HG02610 (cell line): ENCODE results near the gene CHST10.
"Not testable (repeated sequence)": the region's sequence is repeated elsewhere in the genome, so short reads cannot be mapped to it uniquely, and the experiment has no call there.

Source experiments
- ATAC-seq: cut with Tn5 transposase; IDR thresholded peaks from one replicate; pipeline ENCODE4 v1.9.1; 2021; ENCODE audit warnings: mild to moderate bottlenecking, moderate library complexity; ENCODE audit not compliant: unreplicated experiment

CHST10 gene

GRCh38 chr2:100416935-100417710, at the start of gene CHST10:
Gene CHST10, minus strand, starts transcription at chr2:100417668. Its CDS starts 10,993 bp downstream, at chr2:100406675.
- peak; percentile 95 for ATAC-seq

- no peak for ATAC-seq
Measured at GRCh38 chr2:100460904-100461530, 43.5 kb upstream of the CHST10 start.

- ATAC-seq = not testable (repeated sequence)
Measured at GRCh38 chr2:100456357-100456756, 38.9 kb upstream of the CHST10 start.

- ATAC-seq = no peak
Measured at GRCh38 chr2:100453853-100454252, 36.4 kb upstream of the CHST10 start.

GRCh38 chr2:100451734-100452133, 34.3 kb upstream of the CHST10 start:
- ATAC-seq = no peak

GRCh38 chr2:100451092-100451491, 33.6 kb upstream of the CHST10 start:
- no peak for ATAC-seq

GRCh38 chr2:100446696-100447095, 29.2 kb upstream of the CHST10 start:
- no peak for ATAC-seq

GRCh38 chr2:100437751-100438150, 20.3 kb upstream of the CHST10 start:
- ATAC-seq = no peak

GRCh38 chr2:100429726-100430125, 12.3 kb upstream of the CHST10 start:
- no peak for ATAC-seq

- no peak for ATAC-seq
Measured at GRCh38 chr2:100427627-100428258, 10.3 kb upstream of the CHST10 start.

- ATAC-seq = no peak
Measured at GRCh38 chr2:100427111-100427510, 9.6 kb upstream of the CHST10 start.

GRCh38 chr2:100426384-100426720, 8.9 kb upstream of the CHST10 start:
- no peak for ATAC-seq

- no peak for ATAC-seq
Measured at GRCh38 chr2:100425573-100426383, 8.3 kb upstream of the CHST10 start.

GRCh38 chr2:100425107-100425506, 7.6 kb upstream of the CHST10 start:
- no peak for ATAC-seq

GRCh38 chr2:100424277-100424875, 6.9 kb upstream of the CHST10 start:
- no peak for ATAC-seq

- ATAC-seq = no peak
Measured at GRCh38 chr2:100423631-100424030, 6.2 kb upstream of the CHST10 start.

GRCh38 chr2:100422320-100423055, 5.0 kb upstream of the CHST10 start:
- no peak for ATAC-seq

GRCh38 chr2:100419915-100420314, 2.4 kb upstream of the CHST10 start:
- ATAC-seq = no peak

- no peak for ATAC-seq
Measured at GRCh38 chr2:100418406-100418962, 1.0 kb upstream of the CHST10 start.

GRCh38 chr2:100417711-100418124, 250 bp upstream of the CHST10 start:
- no peak for ATAC-seq
